Upper lobe of left lung (tissue), 4 donors: Measurements from ENCODE around the gene NISCH.

Experiments used
- EP300 ChIP-seq, 4 donors: sonication (generic); formaldehyde crosslinking; IDR thresholded peaks; one replicate each; pipeline ENCODE4 v1.5.1; 2017; ENCODE audit warnings: antibody characterized with exemption in 4 of 4, control low read depth in 2 of 4
- TF ChIP-seq, protein P1 (sequence below), 6 experiments: fragments of 450-650 bp in 4 of 6; fragments of 200-600 bp in 2 of 6; sonication (generic) in 2 of 6; IDR thresholded peaks; one replicate each; pipeline ENCODE4 v1.5.1; 2016 to 2019; ENCODE audit warnings: antibody characterized with exemption in 6 of 6

DNA sequence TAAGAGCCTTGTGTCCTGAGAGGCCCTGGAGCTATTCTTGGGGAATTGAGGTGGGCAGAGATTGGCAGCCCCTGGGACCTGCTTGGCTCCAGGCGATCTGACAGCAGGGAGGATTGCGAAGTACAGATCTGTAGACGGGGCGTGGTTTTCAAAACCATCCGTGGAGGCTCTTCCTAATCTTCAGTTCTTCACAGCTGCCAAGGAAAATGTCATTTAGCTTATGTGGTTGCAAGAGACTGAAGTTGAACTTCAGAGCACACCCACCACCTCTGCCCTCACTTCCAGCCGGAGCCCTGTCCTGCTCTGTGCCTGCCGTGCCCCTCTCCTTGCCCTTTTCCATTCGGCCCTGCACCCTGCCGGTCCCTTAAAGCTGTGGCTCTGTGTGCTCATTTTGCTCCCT, 12.9 kb downstream of the NISCH start:
- no peak for TF ChIP-seq EP300 (IDR thresholded peaks at IDR 0.05)
- TF ChIP-seq, protein P1, sequence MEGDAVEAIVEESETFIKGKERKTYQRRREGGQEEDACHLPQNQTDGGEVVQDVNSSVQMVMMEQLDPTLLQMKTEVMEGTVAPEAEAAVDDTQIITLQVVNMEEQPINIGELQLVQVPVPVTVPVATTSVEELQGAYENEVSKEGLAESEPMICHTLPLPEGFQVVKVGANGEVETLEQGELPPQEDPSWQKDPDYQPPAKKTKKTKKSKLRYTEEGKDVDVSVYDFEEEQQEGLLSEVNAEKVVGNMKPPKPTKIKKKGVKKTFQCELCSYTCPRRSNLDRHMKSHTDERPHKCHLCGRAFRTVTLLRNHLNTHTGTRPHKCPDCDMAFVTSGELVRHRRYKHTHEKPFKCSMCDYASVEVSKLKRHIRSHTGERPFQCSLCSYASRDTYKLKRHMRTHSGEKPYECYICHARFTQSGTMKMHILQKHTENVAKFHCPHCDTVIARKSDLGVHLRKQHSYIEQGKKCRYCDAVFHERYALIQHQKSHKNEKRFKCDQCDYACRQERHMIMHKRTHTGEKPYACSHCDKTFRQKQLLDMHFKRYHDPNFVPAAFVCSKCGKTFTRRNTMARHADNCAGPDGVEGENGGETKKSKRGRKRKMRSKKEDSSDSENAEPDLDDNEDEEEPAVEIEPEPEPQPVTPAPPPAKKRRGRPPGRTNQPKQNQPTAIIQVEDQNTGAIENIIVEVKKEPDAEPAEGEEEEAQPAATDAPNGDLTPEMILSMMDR (IDR thresholded peaks at IDR 0.05): no peak
